ENCODE measurements around the gene DSCAM.

DNA sequence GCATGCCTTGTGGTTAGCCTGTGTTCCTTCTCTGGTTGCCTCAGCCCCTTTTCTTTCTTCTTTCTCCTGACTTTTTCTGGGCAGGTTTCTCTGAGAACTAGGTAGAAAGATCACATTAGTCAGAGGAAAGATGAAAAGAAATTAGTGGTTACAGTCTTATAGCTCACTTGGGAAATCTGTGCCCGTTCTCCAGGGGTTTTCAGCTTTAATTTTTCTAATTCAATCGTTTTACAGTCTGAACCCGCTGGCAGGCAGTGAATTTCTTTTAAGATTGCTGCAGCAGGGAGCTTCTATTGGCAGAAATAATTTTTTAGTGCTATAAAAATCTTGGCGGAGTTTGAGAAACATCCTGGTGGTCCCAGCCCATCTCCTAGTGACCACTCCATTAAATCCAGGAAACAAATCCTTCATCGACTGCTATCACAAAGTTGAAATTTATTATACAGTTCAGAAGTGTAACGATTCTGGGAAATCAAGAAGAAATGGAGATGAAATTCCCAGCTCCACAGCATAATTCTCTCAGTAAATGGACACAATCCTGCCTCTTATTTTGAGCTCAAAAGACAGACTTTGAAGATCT, 866.6 kb downstream of the DSCAM start:
- TF ChIP-seq, protein P1, sequence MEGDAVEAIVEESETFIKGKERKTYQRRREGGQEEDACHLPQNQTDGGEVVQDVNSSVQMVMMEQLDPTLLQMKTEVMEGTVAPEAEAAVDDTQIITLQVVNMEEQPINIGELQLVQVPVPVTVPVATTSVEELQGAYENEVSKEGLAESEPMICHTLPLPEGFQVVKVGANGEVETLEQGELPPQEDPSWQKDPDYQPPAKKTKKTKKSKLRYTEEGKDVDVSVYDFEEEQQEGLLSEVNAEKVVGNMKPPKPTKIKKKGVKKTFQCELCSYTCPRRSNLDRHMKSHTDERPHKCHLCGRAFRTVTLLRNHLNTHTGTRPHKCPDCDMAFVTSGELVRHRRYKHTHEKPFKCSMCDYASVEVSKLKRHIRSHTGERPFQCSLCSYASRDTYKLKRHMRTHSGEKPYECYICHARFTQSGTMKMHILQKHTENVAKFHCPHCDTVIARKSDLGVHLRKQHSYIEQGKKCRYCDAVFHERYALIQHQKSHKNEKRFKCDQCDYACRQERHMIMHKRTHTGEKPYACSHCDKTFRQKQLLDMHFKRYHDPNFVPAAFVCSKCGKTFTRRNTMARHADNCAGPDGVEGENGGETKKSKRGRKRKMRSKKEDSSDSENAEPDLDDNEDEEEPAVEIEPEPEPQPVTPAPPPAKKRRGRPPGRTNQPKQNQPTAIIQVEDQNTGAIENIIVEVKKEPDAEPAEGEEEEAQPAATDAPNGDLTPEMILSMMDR (IDR thresholded peaks at IDR 0.05), result no peak
- TF ChIP-seq POLR2A (IDR thresholded peaks at IDR 0.05), result no peak
- no peak for TF ChIP-seq POLR2AphosphoS5 (IDR thresholded peaks at IDR 0.05; ENCODE audit: insufficient read depth in 1 of 2, low read depth in 1 of 2)

Measured in vagina (tissue), 2 donors.